Measurements from ENCODE around the gene ZDHHC6. TPM values are rescaled to one million over a fixed set of nuclear protein-coding genes. Genes with fewer than 3 reads are reported as not detected.

The ZDHHC6 gene
- total and polyA plus RNA-seq, 2 of the 8 experiments (the other 6 are each of a cell fraction or from before 2014, with no cell fraction given) = 13.6 to 27.4 TPM

DNA sequence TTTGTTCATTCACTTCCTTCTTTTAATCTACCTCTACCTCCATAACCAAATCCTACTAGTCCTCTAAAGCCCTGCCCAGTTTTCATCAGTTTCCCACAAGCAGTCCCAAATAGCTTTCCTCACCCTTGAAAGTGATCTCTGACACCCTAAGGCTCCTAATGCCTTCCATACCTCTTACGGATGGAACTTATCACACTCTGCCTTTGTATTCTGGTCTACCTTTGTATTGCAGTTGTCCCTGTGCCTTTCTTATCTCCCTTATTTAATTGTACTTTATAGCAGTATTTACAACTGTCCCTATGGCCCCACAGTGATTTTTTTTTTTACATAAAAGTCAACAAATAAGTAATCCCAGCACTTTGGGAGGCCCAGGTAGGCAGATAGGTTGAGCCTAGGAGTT is 39.0 kb downstream of the ZDHHC6 start:
- DNase-seq (ENCODE audit: low read depth in 1 of 2, low spot score in 2 of 2) = no peak
- Histone ChIP-seq H4K91ac (replicated peaks; ENCODE audit: insufficient read length, low read length) (no peak overlapping the region), H3K14ac (ENCODE audit: insufficient read length) (no peak overlapping the region), H3K4me1 (replicated peaks in 1 of 4; ENCODE audit: control insufficient read depth in 3 of 4, insufficient read depth in 4 of 4, low read length in 3 of 4) (no peaks in the 10 kb centered on the region), H3K79me2 (ENCODE audit: control insufficient read depth in 1 of 2, insufficient read depth in 2 of 2, low read length in 2 of 2) (no peaks in the 10 kb centered on the region), H2AK5ac (ENCODE audit: low read depth, low read length) (no peak overlapping the region), H3K9me3 (ENCODE audit: insufficient read depth in 2 of 2, low read depth in 1 of 2, low read length in 1 of 2) (no peaks in the 10 kb centered on the region), H2BK5ac (ENCODE audit: low read depth, low read length) (no peak overlapping the region), H3K23ac (ENCODE audit: insufficient read length) (no peak overlapping the region), H3K27ac (ENCODE audit: low read depth, low read length) (no peak overlapping the region), H2AFZ (ENCODE audit: low read length) (no peak overlapping the region), H3K9ac (replicated peaks in 1 of 4; ENCODE audit: extremely low read depth in 1 of 4, low read depth in 3 of 4, low read length in 3 of 4) (no peak overlapping the region), H4K5ac (ENCODE audit: insufficient read length, low read depth, low read length) (no peak overlapping the region), H2BK12ac (ENCODE audit: low read depth, low read length) (no peak overlapping the region), H3K23me2 (ENCODE audit: low read depth, low read length) (no peaks in the 10 kb centered on the region), H2BK20ac (ENCODE audit: low read length) (no peak overlapping the region), H3K56ac (replicated peaks; ENCODE audit: insufficient read length, low read depth, low read length) (no peak overlapping the region), H4K8ac (ENCODE audit: extremely low read depth, insufficient read depth, low read length) (no peak overlapping the region), H3K36me3 (ENCODE audit: control insufficient read depth in 2 of 4, insufficient read depth in 4 of 4, low read length in 3 of 4) (no peaks in the 10 kb centered on the region), H2BK120ac (replicated peaks; ENCODE audit: low read depth, low read length) (no peak overlapping the region), H3K4me3 (ENCODE audit: extremely low read depth in 1 of 4, insufficient read depth in 2 of 4, low read depth in 3 of 4, low read length in 4 of 4) (no peak overlapping the region), H3K4me2 (ENCODE audit: insufficient read depth in 1 of 2, low read depth in 2 of 2, low read length in 2 of 2) (no peak overlapping the region), H4K20me1 (replicated peaks in 1 of 2; ENCODE audit: control insufficient read depth in 1 of 2, insufficient read depth in 2 of 2, low read length in 2 of 2) (no peaks in the 10 kb centered on the region), H3K27me3 (replicated peaks in 1 of 4; ENCODE audit: control insufficient read depth in 3 of 4, extremely low read depth in 1 of 4, insufficient read depth in 3 of 4, low read length in 3 of 4) (no peaks in the 10 kb centered on the region), H3K79me1 (ENCODE audit: low read depth, low read length) (no peaks in the 10 kb centered on the region), H2BK15ac (ENCODE audit: low read length) (no peak overlapping the region), H3K18ac (ENCODE audit: extremely low read depth, low read length) (no peak overlapping the region), H3K4ac (replicated peaks; ENCODE audit: insufficient read length, low read depth, low read length) (no peak overlapping the region)
- no peak for FAIRE-seq
- ChIA-PET POLR2A (ENCODE audit: partially characterized antibody) (no interaction called here), CTCF (ENCODE audit: partially characterized antibody) (interaction anchor here (1.0 kb wide), 1 partner anchor 49 kb away, joined by 3 read pairs; no protein-coding TSS in a partner anchor)
- 93% methylated on average over 1 of the region's 1 CpG; no CpG with 5 or more reads in 1 of the 2 experiments for WGBS, 2 experiments (ENCODE audit: extremely low coverage in 1 of 2, insufficient coverage in 1 of 2, insufficient read length in 1 of 2, insufficient replicate concordance in 2 of 2, low coverage in 1 of 2, low lambda C conversion rate in 2 of 2, missing lambda C conversion rate in 1 of 2)
- TF ChIP-seq POLR2AphosphoS5 (IDR thresholded peaks at IDR 0.05; ENCODE audit: low read depth, low read length) (no peak), POU5F1 (IDR thresholded peaks at IDR 0.05; ENCODE audit: low read depth, low read length) (no peak), YY1 (IDR thresholded peaks at IDR 0.05; ENCODE audit: low read depth, low read length) (no peak), FOSL1 (IDR thresholded peaks at IDR 0.05; ENCODE audit: insufficient read depth, low read depth, low read length) (no peak), EGR1 (IDR thresholded peaks at IDR 0.05; ENCODE audit: borderline replicate concordance, low read depth, low read length) (no peak), HDAC6 (IDR thresholded peaks at IDR 0.05; ENCODE audit: low read depth, low read length) (no peak), SIX5 (IDR thresholded peaks at IDR 0.05; ENCODE audit: low read depth, low read length) (no peak), TCF12 (IDR thresholded peaks at IDR 0.05; ENCODE audit: low read depth, low read length) (no peak), SP4 (IDR thresholded peaks at IDR 0.05; ENCODE audit: low read length) (no peak), GABPA (IDR thresholded peaks at IDR 0.05; ENCODE audit: borderline replicate concordance, insufficient read depth, low read length) (no peak), GTF2F1 (IDR thresholded peaks at IDR 0.05; ENCODE audit: borderline replicate concordance, low read depth, low read length) (no peak)
- TF ChIP-seq, protein P1, sequence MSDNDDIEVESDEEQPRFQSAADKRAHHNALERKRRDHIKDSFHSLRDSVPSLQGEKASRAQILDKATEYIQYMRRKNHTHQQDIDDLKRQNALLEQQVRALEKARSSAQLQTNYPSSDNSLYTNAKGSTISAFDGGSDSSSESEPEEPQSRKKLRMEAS (IDR thresholded peaks at IDR 0.05) = no peak
- TF ChIP-seq, protein P2, sequence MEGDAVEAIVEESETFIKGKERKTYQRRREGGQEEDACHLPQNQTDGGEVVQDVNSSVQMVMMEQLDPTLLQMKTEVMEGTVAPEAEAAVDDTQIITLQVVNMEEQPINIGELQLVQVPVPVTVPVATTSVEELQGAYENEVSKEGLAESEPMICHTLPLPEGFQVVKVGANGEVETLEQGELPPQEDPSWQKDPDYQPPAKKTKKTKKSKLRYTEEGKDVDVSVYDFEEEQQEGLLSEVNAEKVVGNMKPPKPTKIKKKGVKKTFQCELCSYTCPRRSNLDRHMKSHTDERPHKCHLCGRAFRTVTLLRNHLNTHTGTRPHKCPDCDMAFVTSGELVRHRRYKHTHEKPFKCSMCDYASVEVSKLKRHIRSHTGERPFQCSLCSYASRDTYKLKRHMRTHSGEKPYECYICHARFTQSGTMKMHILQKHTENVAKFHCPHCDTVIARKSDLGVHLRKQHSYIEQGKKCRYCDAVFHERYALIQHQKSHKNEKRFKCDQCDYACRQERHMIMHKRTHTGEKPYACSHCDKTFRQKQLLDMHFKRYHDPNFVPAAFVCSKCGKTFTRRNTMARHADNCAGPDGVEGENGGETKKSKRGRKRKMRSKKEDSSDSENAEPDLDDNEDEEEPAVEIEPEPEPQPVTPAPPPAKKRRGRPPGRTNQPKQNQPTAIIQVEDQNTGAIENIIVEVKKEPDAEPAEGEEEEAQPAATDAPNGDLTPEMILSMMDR (IDR thresholded peaks at IDR 0.05; ENCODE audit: control extremely low read depth in 1 of 3, insufficient read depth in 1 of 3, low read depth in 1 of 3, low read length in 3 of 3) = no peak

All from H1 (cell line).